ENCODE data around the gene ELP1.
"Not testable (repeated sequence)": the region's sequence is repeated elsewhere in the genome, so short reads cannot be mapped to it uniquely, and the experiment has no call there.

The ELP1 gene

GRCh38 chr9:108850293-108850897 lies 83.5 kb downstream of the ELP1 start:
- no peak for DNase-seq

GRCh38 chr9:108848296-108848695 lies 85.6 kb downstream of the ELP1 start:
- DNase-seq: not testable (repeated sequence)

DNA sequence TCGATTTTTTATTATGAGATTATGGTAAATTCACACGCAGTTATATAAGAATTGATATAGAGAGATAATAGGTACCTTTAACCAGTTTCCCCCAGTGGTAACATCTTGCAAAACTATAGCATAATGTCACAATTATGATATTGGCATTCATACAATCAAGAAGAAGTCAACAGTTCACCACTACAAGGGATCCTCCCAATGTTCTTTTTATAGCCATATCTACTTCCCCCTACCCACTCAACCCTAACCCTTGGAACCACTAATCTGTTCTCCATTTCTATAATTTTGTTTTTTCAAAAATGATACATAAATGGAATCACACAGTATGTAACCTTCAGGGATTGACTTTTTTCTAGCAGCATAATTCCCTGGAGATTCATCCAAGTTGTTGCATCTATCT lies 88.0 kb downstream of the ELP1 start:
- DNase-seq: no peak

GRCh38 chr9:108845507-108845906 lies 88.4 kb downstream of the ELP1 start:
- no peak for DNase-seq

DNA sequence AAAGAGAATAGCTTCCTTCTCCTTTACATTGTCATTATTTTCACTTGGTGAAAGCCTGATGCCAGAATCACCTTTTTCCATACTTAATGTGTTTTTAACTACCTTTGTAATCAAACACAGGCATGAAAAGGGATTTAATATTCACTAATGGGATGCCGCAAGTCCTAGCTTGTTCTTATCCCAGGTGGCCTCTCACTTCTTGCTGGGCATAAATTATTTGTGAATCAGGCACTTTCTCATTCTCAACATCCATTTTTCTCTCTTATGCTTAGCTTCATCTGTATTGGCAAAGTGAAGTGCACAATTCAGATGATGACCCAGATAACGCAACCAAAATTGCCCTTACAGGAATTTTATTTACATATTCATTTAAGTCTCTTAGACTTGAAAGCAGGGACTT lies 89.1 kb downstream of the ELP1 start:
- no peak for DNase-seq

- DNase-seq: no peak
These were observed 89.5 kb downstream of the ELP1 start for GRCh38 chr9:108844391-108844790.

DNA sequence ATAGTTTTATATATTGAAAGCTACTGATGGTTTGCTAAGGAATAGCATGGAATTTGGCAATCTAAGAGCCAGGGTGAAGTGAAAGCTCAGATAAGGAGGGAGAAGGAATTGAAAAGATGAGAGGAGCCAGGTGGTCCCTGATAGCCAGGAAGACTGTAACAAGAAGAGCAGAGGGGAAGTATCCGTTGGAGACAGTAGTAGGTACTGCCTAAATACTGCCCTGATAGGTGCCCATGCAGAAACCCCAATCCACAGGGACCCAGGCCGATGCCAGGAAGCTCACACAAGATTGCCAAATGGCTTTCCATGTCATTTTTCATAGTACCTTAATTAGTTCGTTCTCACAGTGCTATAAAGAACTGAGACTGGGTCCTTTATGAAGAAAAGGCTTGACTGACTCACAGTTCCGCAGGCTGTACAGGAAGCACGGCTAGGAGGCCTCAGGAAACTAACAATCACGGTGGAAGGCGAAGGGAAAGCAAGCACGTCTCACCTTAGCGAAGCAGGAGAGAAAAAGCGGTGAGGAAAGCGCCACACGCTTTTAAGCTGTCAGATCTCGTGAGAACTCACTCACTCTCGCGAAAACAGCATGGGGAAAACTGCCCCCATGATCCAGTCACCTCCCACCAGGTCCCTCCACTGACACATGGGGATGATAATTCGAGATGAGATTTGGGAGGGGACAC lies 91.2 kb downstream of the ELP1 start:
- DNase-seq: no peak

DNA sequence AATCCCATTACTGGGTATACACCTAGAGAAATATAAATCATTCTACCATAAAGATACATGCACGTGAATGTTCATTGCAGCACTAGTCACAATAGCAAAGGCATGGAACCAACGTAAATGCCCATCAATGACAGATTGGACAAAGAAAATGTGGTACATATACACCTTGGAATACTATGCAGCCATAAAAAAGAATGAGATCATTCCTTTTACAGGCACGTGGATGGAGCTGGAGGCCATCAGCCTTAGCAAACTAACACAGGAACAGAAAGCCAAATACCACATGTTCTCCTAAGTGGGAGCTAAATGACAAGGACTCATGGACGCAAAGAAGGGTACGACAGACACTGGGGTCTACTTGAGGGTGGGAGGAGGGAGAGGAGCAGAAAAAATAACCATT lies 94.4 kb downstream of the ELP1 start:
- not testable (repeated sequence) for DNase-seq

DNA sequence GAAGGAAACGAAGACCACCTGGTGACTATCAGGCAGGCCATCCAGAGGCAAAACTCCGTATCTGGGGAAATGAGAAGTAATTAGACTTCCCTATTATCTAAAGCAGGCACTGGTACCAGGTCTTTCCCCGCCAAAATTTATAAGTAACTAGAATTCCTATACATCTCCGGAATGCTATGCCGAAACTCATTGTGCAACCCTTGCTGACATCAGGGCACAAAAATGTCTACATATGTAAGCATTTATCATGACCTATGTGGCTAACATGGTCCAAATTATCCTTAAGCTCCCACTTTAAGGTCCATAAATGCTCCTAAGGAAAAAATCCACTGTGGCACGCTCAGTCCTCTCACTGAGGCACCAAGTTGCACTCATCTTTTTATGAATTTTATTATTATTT lies 95.9 kb downstream of the ELP1 start:
- no peak for DNase-seq

DNA sequence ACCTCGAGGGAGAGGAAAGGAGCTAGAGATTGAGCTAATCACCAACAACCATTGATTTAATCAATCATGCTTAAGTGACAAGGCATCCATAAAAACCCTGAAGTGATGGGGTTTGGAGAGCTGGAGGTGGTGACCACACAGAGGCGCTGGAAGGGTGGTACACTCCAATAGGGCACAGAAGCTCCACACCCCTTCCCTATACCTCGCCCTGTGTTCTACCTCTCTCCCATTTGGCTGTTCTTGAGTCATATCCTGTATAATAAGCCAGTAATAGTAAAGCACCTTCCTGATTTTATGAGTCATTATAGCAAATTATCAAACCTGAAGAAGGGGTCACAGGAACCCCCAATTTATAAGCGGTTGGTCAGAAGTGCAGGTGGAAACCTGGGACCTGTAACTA lies 96.4 kb downstream of the ELP1 start:
- DNase-seq: no peak

DNA sequence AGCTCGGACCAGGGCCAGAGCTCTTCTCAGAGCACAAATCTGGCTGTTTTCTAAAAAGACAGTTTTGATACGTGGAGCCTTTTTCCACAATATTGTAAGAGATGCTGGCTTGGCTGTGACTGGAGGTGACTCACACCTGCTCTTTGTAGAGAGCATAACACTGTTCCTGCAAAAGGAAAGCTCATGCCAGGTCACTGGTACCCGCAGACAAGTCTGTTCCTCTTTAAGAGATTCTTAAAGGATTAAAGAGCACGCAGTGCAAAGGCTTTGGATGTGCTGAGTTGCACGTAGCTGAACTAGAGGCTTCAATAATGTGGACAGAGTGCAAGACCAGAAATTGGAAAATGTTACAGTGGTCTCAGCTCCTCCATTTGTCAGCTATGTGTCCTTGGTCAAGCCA lies 97.1 kb downstream of the ELP1 start:
- no peak for DNase-seq

- DNase-seq: no peak
These were observed 97.6 kb downstream of the ELP1 start for GRCh38 chr9:108836319-108836718.

GRCh38 chr9:108835831-108836230 lies 98.1 kb downstream of the ELP1 start:
- no peak for DNase-seq

DNA sequence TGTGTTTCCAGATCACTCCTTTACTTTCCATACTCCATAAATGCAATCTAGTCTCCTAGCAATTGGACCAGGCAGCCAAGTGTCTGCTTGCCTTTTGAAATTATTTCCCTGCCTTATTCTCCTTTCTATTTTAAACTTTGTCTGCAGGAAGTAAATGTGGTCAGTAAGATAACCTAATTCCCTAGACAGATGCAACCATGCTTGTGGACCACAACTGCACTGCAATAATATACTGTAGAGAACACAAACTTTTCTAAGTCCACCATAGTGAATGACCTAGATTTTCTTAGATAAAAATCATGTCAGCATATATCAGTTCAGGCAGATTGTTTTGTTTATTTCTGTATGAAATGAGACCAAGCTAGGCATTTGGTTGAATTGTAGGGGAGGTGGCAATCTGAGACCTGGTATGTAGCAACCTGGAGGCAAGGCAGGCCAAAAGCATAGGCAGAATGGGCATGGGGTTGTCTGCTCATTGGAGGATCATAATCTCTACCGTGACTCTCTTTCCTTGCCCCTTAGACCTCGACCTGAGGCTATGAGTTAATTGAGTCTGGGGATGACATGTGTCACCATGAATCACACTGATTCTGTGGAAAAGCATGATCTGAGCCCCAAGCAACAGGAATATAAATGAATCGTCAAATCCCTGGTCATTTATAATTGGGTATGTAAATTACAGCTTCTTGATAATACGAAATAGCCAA lies 98.8 kb downstream of the ELP1 start:
- no peak for DNase-seq

DNA sequence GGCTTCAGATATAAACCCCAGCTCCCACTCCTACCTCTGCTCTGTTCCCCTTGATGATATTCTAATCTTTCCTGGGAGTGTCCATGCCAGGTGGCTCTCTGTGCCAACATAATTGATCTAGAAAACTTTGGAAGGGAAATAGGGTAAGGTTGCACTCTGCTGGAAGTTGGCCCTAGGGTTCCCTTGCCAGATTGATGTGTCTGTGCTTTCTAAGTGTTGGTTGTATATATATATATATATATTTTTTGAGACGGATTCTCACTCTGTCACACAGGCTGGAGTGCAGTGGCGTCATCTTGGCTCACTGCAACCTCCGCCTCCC lies 101.8 kb downstream of the ELP1 start:
- DNase-seq: no peak

DNA sequence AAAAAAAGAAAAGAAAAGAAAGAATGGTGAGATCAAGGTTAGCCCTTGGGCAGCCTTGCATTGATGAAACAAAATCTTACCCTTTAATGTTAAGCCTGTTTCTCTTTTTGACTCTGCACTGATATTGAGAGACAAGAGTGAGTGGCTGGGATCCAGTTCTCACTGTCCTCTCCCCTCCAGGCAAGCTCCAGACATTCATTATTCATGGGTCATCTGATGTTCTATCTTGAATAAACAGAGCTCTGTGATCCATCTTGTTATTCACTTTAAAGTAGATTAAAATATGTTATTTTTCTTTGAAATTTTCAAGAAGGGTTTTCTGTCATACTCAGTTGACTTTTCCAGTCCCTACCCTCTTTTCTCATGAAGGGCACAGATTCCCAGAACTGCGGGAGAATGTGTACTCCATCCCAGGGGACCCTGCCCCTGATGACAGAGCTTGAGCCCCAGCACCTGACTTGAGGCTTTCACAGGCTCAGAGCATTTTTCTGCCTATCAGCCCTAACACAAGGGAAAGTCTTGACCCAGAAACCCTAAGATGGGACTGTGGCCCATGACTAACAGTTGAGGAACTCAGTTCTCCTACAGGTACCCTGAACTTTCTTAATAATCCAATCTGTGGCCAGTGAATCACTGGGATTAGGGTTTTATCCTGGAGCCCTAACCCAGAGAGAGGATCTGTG lies 102.3 kb downstream of the ELP1 start:
- DNase-seq: no peak

- DNase-seq: no peak
These were observed 103.7 kb downstream of the ELP1 start for GRCh38 chr9:108830272-108830671.

GRCh38 chr9:108823829-108824228 lies 110.1 kb downstream of the ELP1 start:
- no peak for DNase-seq
